Measurements from ENCODE around the gene ZNF710. TPM values are rescaled to one million over a fixed set of nuclear protein-coding genes. Genes with fewer than 3 reads are reported as not detected.

Gene ZNF710
- total RNA-seq, 4 donors from 2014 or later: 7.3 to 13.2 (median 11.4) TPM

- Histone ChIP-seq H3K9me3 (no peaks in the 10 kb centered on the region), H3K4me1 (peaks cover 0 to 43% (median 5%) of the 10 kb centered on the region in 3 donors), H3K27me3 (no peaks in the 10 kb centered on the region), H3K27ac (no peak overlapping the region), H3K36me3 (no peaks in the 10 kb centered on the region), H3K4me3 (no peak overlapping the region)
- 100% methylated on average over 2 of the region's 5 CpGs; no CpG with 5 or more reads in 1 of the 2 donors for WGBS, 2 donors (ENCODE audit: low coverage in 1 of 2)
- TF ChIP-seq EP300 (IDR thresholded peaks at IDR 0.05) (no peak), POLR2AphosphoS5 (IDR thresholded peaks at IDR 0.05) (no peak), POLR2A (IDR thresholded peaks at IDR 0.05) (no peak), CTCF (IDR thresholded peaks at IDR 0.05) (no peak)
- no peak for ATAC-seq
Observed at GRCh38 chr15:90049030-90049429, 47.9 kb downstream of the ZNF710 start.

GRCh38 chr15:90049666-90050604 lies 48.8 kb downstream of the ZNF710 start:
- Histone ChIP-seq H3K27me3 (no peaks in the 10 kb centered on the region), H3K9me3 (no peaks in the 10 kb centered on the region), H3K36me3 (no peaks in the 10 kb centered on the region), H3K4me1 (peaks cover 0 to 50% (median 5%) of the 10 kb centered on the region in 3 donors), H3K4me3 (no peak overlapping the region), H3K27ac (no peak overlapping the region)
- no peak for ATAC-seq
- TF ChIP-seq EP300 (IDR thresholded peaks at IDR 0.05): no peak
- TF ChIP-seq POLR2A (IDR thresholded peaks at IDR 0.05): no peak
- TF ChIP-seq CTCF (IDR thresholded peaks at IDR 0.05): no peak
- no peak for TF ChIP-seq POLR2AphosphoS5 (IDR thresholded peaks at IDR 0.05)
- 60 to 90% methylated on average over 6 to 10 of the region's 22 CpGs for WGBS, 2 donors (ENCODE audit: low coverage in 1 of 2)

GRCh38 chr15:90051874-90052273 lies 50.8 kb downstream of the ZNF710 start:
- Histone ChIP-seq H3K27me3 (no peaks in the 10 kb centered on the region), H3K4me3 (no peak overlapping the region), H3K27ac (no peak overlapping the region), H3K9me3 (no peaks in the 10 kb centered on the region), H3K4me1 (peaks cover 0 to 33% (median 2%) of the 10 kb centered on the region in 3 donors), H3K36me3 (no peaks in the 10 kb centered on the region)
- TF ChIP-seq CTCF (IDR thresholded peaks at IDR 0.05) (no peak), EP300 (IDR thresholded peaks at IDR 0.05) (no peak), POLR2AphosphoS5 (IDR thresholded peaks at IDR 0.05) (no peak), POLR2A (IDR thresholded peaks at IDR 0.05) (no peak)
- 74% methylated on average over 5 of the region's 5 CpGs; no CpG with 5 or more reads in 1 of the 2 donors for WGBS, 2 donors (ENCODE audit: low coverage in 1 of 2)
- ATAC-seq: no peak

- Histone ChIP-seq H3K27me3 (no peaks in the 10 kb centered on the region), H3K9me3 (no peaks in the 10 kb centered on the region), H3K4me3 (no peak overlapping the region), H3K36me3 (no peaks in the 10 kb centered on the region), H3K27ac (no peak overlapping the region), H3K4me1 (peaks cover 0 to 15% (median 0%) of the 10 kb centered on the region in 3 donors)
- TF ChIP-seq CTCF (IDR thresholded peaks at IDR 0.05): no peak
- no peak for TF ChIP-seq EP300 (IDR thresholded peaks at IDR 0.05)
- TF ChIP-seq POLR2AphosphoS5 (IDR thresholded peaks at IDR 0.05): no peak
- TF ChIP-seq POLR2A (IDR thresholded peaks at IDR 0.05): no peak
- ATAC-seq: no peak
- WGBS, 2 donors (ENCODE audit: low coverage in 1 of 2): 60 to 77% methylated on average over 2 to 10 of the region's 14 CpGs
Observed at GRCh38 chr15:90053685-90054466, 52.8 kb downstream of the ZNF710 start.
